M059J (cell line): ENCODE measurements around the gene TANGO2. TPM values are rescaled to one million over a fixed set of nuclear protein-coding genes. Genes with fewer than 3 reads are reported as not detected.

Experiments
- DNase-seq: peaks from one replicate; pipeline ENCODE4 v3.0.0-alpha.2; 2012; ENCODE audit warnings: low read depth
- total RNA-seq: library from RNA; depleted of rRNA; stranded (reverse); fragments of >200 nt; shearing (Covaris generic); gene quantifications from 2 replicates; pipeline ENCODE4 v1.2.3, GENCODE V29; 2014

TANGO2 gene
- total RNA-seq, 1 experiment from 2014 or later, result 36.1 TPM

GRCh38 chr22:19983741-19984140 lies 37.2 kb upstream of the TANGO2 start:
- DNase-seq, result no peak

GRCh38 chr22:19984201-19984753 lies 36.6 kb upstream of the TANGO2 start:
- peak; percentile 77 for DNase-seq

GRCh38 chr22:19984851-19985811 lies 35.8 kb upstream of the TANGO2 start:
- no peak for DNase-seq

- no peak for DNase-seq
Observed at GRCh38 chr22:19986011-19986409, 34.9 kb upstream of the TANGO2 start.

- DNase-seq, result peak; percentile 58
Observed at GRCh38 chr22:19986410-19987341, 34.2 kb upstream of the TANGO2 start.

GRCh38 chr22:19987394-19988306 lies 33.3 kb upstream of the TANGO2 start:
- no peak for DNase-seq

GRCh38 chr22:19988331-19988808 lies 32.5 kb upstream of the TANGO2 start:
- DNase-seq, result no peak

- no peak for DNase-seq
Observed at GRCh38 chr22:19988965-19989724, 31.8 kb upstream of the TANGO2 start.

GRCh38 chr22:19989725-19990067 lies 31.2 kb upstream of the TANGO2 start:
- DNase-seq, result no peak

- DNase-seq, result no peak
Observed at GRCh38 chr22:19990188-19990587, 30.7 kb upstream of the TANGO2 start.

GRCh38 chr22:19990609-19991394 lies 30.1 kb upstream of the TANGO2 start:
- DNase-seq, result no peak

- no peak for DNase-seq
Observed at GRCh38 chr22:19991395-19991644, 29.6 kb upstream of the TANGO2 start.

GRCh38 chr22:19991645-19992451 lies 29.1 kb upstream of the TANGO2 start:
- DNase-seq, result no peak

- no peak for DNase-seq
Observed at GRCh38 chr22:19992481-19992911, 28.4 kb upstream of the TANGO2 start.

GRCh38 chr22:19992921-19993355 lies 28.0 kb upstream of the TANGO2 start:
- no peak for DNase-seq

- no peak for DNase-seq
Observed at GRCh38 chr22:19993926-19994325, 27.0 kb upstream of the TANGO2 start.

GRCh38 chr22:19994851-19995610 lies 25.9 kb upstream of the TANGO2 start:
- DNase-seq, result no peak
